H9 (cell line): ENCODE results near the gene ADSS2. TPM values are rescaled to one million over a fixed set of nuclear protein-coding genes. Genes with fewer than 3 reads are reported as not detected.

Source experiments
- DNase-seq: peaks from one replicate; pipeline ENCODE4 v3.0.0-alpha.2; 2017
- H2AFZ ChIP-seq: one replicate; pipeline ENCODE4 v1.6.1; 2013; ENCODE audit warnings: mild to moderate bottlenecking, low read length, control low read depth, moderate library complexity
- H2AK5ac ChIP-seq: 2 replicates; pipeline ENCODE4 v1.6.1; 2013; ENCODE audit warnings: low read length, control low read depth, mixed read lengths; ENCODE audit not compliant: insufficient read length
- H2BK120ac ChIP-seq: one replicate; pipeline ENCODE4 v1.6.1; 2013; ENCODE audit warnings: low read depth, mild to moderate bottlenecking, low read length, control low read depth, inconsistent platforms; ENCODE audit not compliant: poor library complexity, severe bottlenecking
- H2BK12ac ChIP-seq: 2 replicates; pipeline ENCODE4 v1.6.1; 2013; ENCODE audit warnings: low read length, control low read depth, mixed read lengths, low read depth; ENCODE audit not compliant: insufficient read length
- H2BK15ac ChIP-seq: 2 replicates; pipeline ENCODE4 v1.6.1; 2013; ENCODE audit warnings: low read depth, low read length, control low read depth
- H2BK20ac ChIP-seq: one replicate; pipeline ENCODE4 v1.6.1; 2013; ENCODE audit warnings: low read depth, mild to moderate bottlenecking, low read length, control low read depth, inconsistent platforms; ENCODE audit not compliant: poor library complexity, severe bottlenecking
- H2BK5ac ChIP-seq: 2 replicates; pipeline ENCODE4 v1.6.1; 2013; ENCODE audit warnings: low read length, control low read depth, mixed read lengths; ENCODE audit not compliant: insufficient read length
- H3K14ac ChIP-seq: 2 replicates; pipeline ENCODE4 v1.6.1; 2013; ENCODE audit warnings: low read length, control low read depth; ENCODE audit not compliant: insufficient read depth
- H3K18ac ChIP-seq: 2 replicates; pipeline ENCODE4 v1.6.1; 2013; ENCODE audit warnings: low read depth, mild to moderate bottlenecking, mixed read lengths, low read length, control low read depth; ENCODE audit not compliant: insufficient read length
- H3K23ac ChIP-seq: 2 replicates; pipeline ENCODE4 v1.6.1; 2013; ENCODE audit warnings: low read length, control low read depth, mixed read lengths, low read depth; ENCODE audit not compliant: insufficient read length
- H3K23me2 ChIP-seq: 2 replicates; pipeline ENCODE4 v1.6.1; 2013; ENCODE audit warnings: low read depth, mild to moderate bottlenecking, mixed read lengths, low read length, control low read depth; ENCODE audit not compliant: insufficient read length, poor library complexity, severe bottlenecking
- H3K27ac ChIP-seq: 2 replicates; pipeline ENCODE4 v1.5.1; 2013; ENCODE audit warnings: low read length, control low read depth, mixed read lengths, low read depth; ENCODE audit not compliant: insufficient read length
- H3K27me3 ChIP-seq: 2 replicates; pipeline ENCODE4 v1.6.1; 2013; ENCODE audit warnings: low read length, control low read depth, inconsistent platforms; ENCODE audit not compliant: insufficient read depth
- H3K4ac ChIP-seq: 2 replicates; pipeline ENCODE4 v1.6.1; 2013; ENCODE audit warnings: low read depth, mild to moderate bottlenecking, control low read depth, inconsistent platforms, low read length, moderate library complexity
- H3K4me1 ChIP-seq: 2 replicates; pipeline ENCODE4 v1.6.1; 2013; ENCODE audit warnings: low read length, control low read depth, inconsistent platforms; ENCODE audit not compliant: insufficient read depth
- H3K4me2 ChIP-seq: 2 replicates; pipeline ENCODE4 v1.6.1; 2013; ENCODE audit warnings: low read length, control low read depth, mixed read lengths; ENCODE audit not compliant: insufficient read length, insufficient read depth
- H3K56ac ChIP-seq: 2 replicates; pipeline ENCODE4 v1.6.1; 2013; ENCODE audit warnings: low read depth, mild to moderate bottlenecking, mixed read lengths, low read length, control low read depth; ENCODE audit not compliant: insufficient read length
- H3K79me1 ChIP-seq: 2 replicates; pipeline ENCODE4 v1.6.1; 2013; ENCODE audit warnings: low read depth, mild to moderate bottlenecking, moderate library complexity, low read length, control low read depth, inconsistent platforms; ENCODE audit not compliant: insufficient read depth, poor library complexity, severe bottlenecking
- H3K79me2 ChIP-seq: 2 replicates; pipeline ENCODE4 v1.6.1; 2013; ENCODE audit warnings: low read length, control low read depth, inconsistent platforms; ENCODE audit not compliant: insufficient read depth
- H3K9ac ChIP-seq: 2 replicates; pipeline ENCODE4 v1.6.1; 2013; ENCODE audit warnings: low read length, control low read depth, mixed read lengths; ENCODE audit not compliant: insufficient read length; ENCODE audit errors: extremely low read depth
- H3K9me3 ChIP-seq: one replicate; pipeline ENCODE4 v1.6.1; 2013; ENCODE audit warnings: low read depth, low read length, inconsistent platforms; ENCODE audit not compliant: control insufficient read depth
- H3T11ph ChIP-seq: one replicate; pipeline ENCODE4 v1.6.1; 2013; ENCODE audit warnings: mild to moderate bottlenecking, low read length, control low read depth, inconsistent platforms
- H4K20me1 ChIP-seq: one replicate; pipeline ENCODE4 v1.6.1; 2013; ENCODE audit not compliant: control insufficient read depth, insufficient read length, insufficient read depth
- H4K5ac ChIP-seq: 2 replicates; pipeline ENCODE4 v1.6.1; 2013; ENCODE audit warnings: low read depth, mild to moderate bottlenecking, mixed read lengths, low read length, control low read depth; ENCODE audit not compliant: insufficient read length
- H4K8ac ChIP-seq: replicated peaks from 2 replicates; pipeline ENCODE4 v1.6.1; 2013; ENCODE audit warnings: low read length, control low read depth, mixed read lengths, low read depth; ENCODE audit not compliant: insufficient read length
- H4K91ac ChIP-seq: 2 replicates; pipeline ENCODE4 v1.6.1; 2013; ENCODE audit warnings: low read depth, mild to moderate bottlenecking, moderate library complexity, mixed read lengths, low read length, control low read depth; ENCODE audit not compliant: insufficient read length
- H3K27ac Mint-ChIP-seq, 3 experiments: 2 replicates in 2 of 3; 3 replicates in 1 of 3; pipeline ENCODE4 v1.8.0; 2020 to 2021; ENCODE audit warnings: mixed read lengths in 3 of 3, mild to moderate bottlenecking in 1 of 3, moderate library complexity in 1 of 3
- H3K27me3 Mint-ChIP-seq: 2 replicates; pipeline ENCODE4 v1.8.0; 2021; ENCODE audit warnings: low read depth, mild to moderate bottlenecking, moderate library complexity, mixed read lengths
- H3K36me3 Mint-ChIP-seq, 3 experiments: 2 replicates in 2 of 3; 3 replicates in 1 of 3; pipeline ENCODE4 v1.8.0; 2020 to 2021; ENCODE audit warnings: low read depth in 3 of 3, mixed read lengths in 3 of 3; ENCODE audit not compliant: insufficient read depth in 1 of 3
- H3K4me1 Mint-ChIP-seq, 2 experiments: 2 replicates each; pipeline ENCODE4 v1.8.0; 2020; ENCODE audit warnings: mixed read lengths in 2 of 2
- H3K4me3 Mint-ChIP-seq, 2 experiments: 2 replicates in 1 of 2; 3 replicates in 1 of 2; pipeline ENCODE4 v1.8.0; 2020 to 2021; ENCODE audit warnings: mild to moderate bottlenecking in 2 of 2, mixed read lengths in 2 of 2, moderate library complexity in 1 of 2
- H3K9me3 Mint-ChIP-seq, 2 experiments: 2 replicates in 1 of 2; 3 replicates in 1 of 2; pipeline ENCODE4 v1.8.0; 2020; ENCODE audit warnings: mild to moderate bottlenecking in 2 of 2, mixed read lengths in 2 of 2, moderate library complexity in 1 of 2
- CTCF ChIP-seq: fragments of 200-600 bp; sonication (generic); conservative IDR thresholded peaks from 3 replicates; pipeline ENCODE4 v1.8.0; 2021; ENCODE audit warnings: antibody characterized with exemption, mild to moderate bottlenecking
- WGBS: extraction: QIAGEN DNeasy Blood & Tissue Kit; methylation state at CpG from one replicate; pipeline ENCODE4 v1.1.7; 2013; ENCODE audit warnings: missing lambda C conversion rate, low lambda C conversion rate, mixed read lengths; ENCODE audit not compliant: insufficient read length; ENCODE audit errors: extremely low coverage; 5-methylcytosine and 5-hydroxymethylcytosine counted together
- total RNA-seq: library from RNA; stranded (reverse); gene quantifications from 2 replicates; pipeline ENCODE4 v1.2.1, GENCODE V29; 2021

Gene ADSS2
- total RNA-seq, 1 experiment from 2014 or later: 65.4 TPM

GRCh38 chr1:244369256-244370057 is 82.3 kb downstream of the ADSS2 start:
- Histone ChIP-seq H3K79me1 (no peaks in the 10 kb centered on the region), H2BK15ac (no peak overlapping the region), H4K8ac (no peak overlapping the region), H3K9me3 (no peaks in the 10 kb centered on the region), H4K5ac (no peak overlapping the region), H3K4me2 (no peak overlapping the region), H4K91ac (no peak overlapping the region), H3K18ac (no peak overlapping the region), H3K56ac (no peak overlapping the region), H2BK120ac (no peak overlapping the region), H3K14ac (no peak overlapping the region), H3K79me2 (no peaks in the 10 kb centered on the region), H2BK5ac (no peak overlapping the region), H3K4ac (no peak overlapping the region), H2AK5ac (no peak overlapping the region), H4K20me1 (no peaks in the 10 kb centered on the region), H2BK12ac (no peak overlapping the region), H3K4me1 (0 out of 2 replicates have a peak, but pooled peaks cover 4% of the 10 kb centered on the region), H3T11ph (no peak overlapping the region), H2AFZ (no peak overlapping the region), H3K23me2 (no peaks in the 10 kb centered on the region), H3K23ac (no peak overlapping the region), H3K27ac (no peak overlapping the region), H3K27me3 (no peaks in the 10 kb centered on the region), H3K9ac (no peak overlapping the region), H2BK20ac (no peak overlapping the region)
- DNase-seq: peak; percentile 82
- H3K9me3 Mint-ChIP-seq: peaks cover 12% of the 10 kb centered on the region in 2 experiments
- H3K4me3 Mint-ChIP-seq: 0 out of 5 replicates have a peak overlapping the region, but pooled peaks of 1 of the 2 experiments have one; percentile 9
- H3K27me3 Mint-ChIP-seq: no peaks in the 10 kb centered on the region
- TF ChIP-seq CTCF: no peak
- peaks cover 7 to 16% (median 8%) of the 10 kb centered on the region in 3 experiments; a peak in 5 of 7 replicates for H3K36me3 Mint-ChIP-seq
- WGBS: no CpG with 5 or more reads among the region's 18 CpGs
- H3K27ac Mint-ChIP-seq: peak overlapping the region; percentile 21 to 69 (median 62); a peak in 4 of 7 replicates
- peaks cover 23 to 31% of the 10 kb centered on the region in 2 experiments for H3K4me1 Mint-ChIP-seq
